H1 (cell line): ENCODE measurements around the gene MAP1LC3A. TPM values are rescaled to one million over a fixed set of nuclear protein-coding genes. Genes with fewer than 3 reads are reported as not detected.

Experiments
- CTCF ChIA-PET: fragments of 300-600 bp; sonication (Branson Sonifier 250); formaldehyde crosslinking; loops from one replicate; lab custom pipeline; 2021; ENCODE audit not compliant: partially characterized antibody; lab: Charles Lee
- POLR2A ChIA-PET: fragments of 300-600 bp; sonication (Branson Sonifier 250); formaldehyde crosslinking; loops from one replicate; lab custom pipeline; 2021; ENCODE audit warnings: inconsistent platforms; ENCODE audit not compliant: partially characterized antibody; lab: Charles Lee
- DNase-seq, 2 experiments: peaks; one replicate each; pipeline versions ENCODE4 v3.0.0 to v3.0.0-alpha.2; 2010 to 2022; ENCODE audit warnings: low spot score in 2 of 2, low read depth in 1 of 2, mixed read lengths in 1 of 2
- FAIRE-seq: peaks from 2 replicates; lab custom pipeline; 2011; peaks lifted over from hg19 to GRCh38; lab: Jason Lieb, UNC
- H2AFZ ChIP-seq: 2 replicates; pipeline ENCODE4 v1.8.1; 2012; ENCODE audit warnings: low read length, inconsistent platforms
- H2AK5ac ChIP-seq: 2 replicates; pipeline ENCODE4 v1.6.1; 2013; ENCODE audit warnings: low read depth, low read length
- H2BK120ac ChIP-seq: replicated peaks from 2 replicates; pipeline ENCODE3; 2013; ENCODE audit warnings: low read depth, low read length, inconsistent platforms
- H2BK12ac ChIP-seq: 2 replicates; pipeline ENCODE4 v1.6.1; 2013; ENCODE audit warnings: low read depth, low read length
- H2BK15ac ChIP-seq: 2 replicates; pipeline ENCODE4 v1.6.1; 2013; ENCODE audit warnings: low read length
- H2BK20ac ChIP-seq: 2 replicates; pipeline ENCODE4 v1.6.1; 2013; ENCODE audit warnings: low read length
- H2BK5ac ChIP-seq: 2 replicates; pipeline ENCODE4 v1.6.1; 2013; ENCODE audit warnings: low read depth, low read length
- H3K14ac ChIP-seq: 2 replicates; pipeline ENCODE4 v1.6.1; 2013; ENCODE audit warnings: inconsistent platforms; ENCODE audit not compliant: insufficient read length
- H3K18ac ChIP-seq: 2 replicates; pipeline ENCODE4 v1.6.1; 2013; ENCODE audit warnings: low read length; ENCODE audit errors: extremely low read depth
- H3K23ac ChIP-seq: 2 replicates; pipeline ENCODE4 v1.6.1; 2013; ENCODE audit warnings: inconsistent platforms; ENCODE audit not compliant: insufficient read length
- H3K23me2 ChIP-seq: 2 replicates; pipeline ENCODE4 v1.6.1; 2013; ENCODE audit warnings: low read depth, low read length
- H3K27ac ChIP-seq: 2 replicates; pipeline ENCODE4 v1.6.1; 2011; ENCODE audit warnings: low read depth, low read length, inconsistent platforms
- H3K27me3 ChIP-seq, 4 experiments: replicated peaks in 1 of 4; 1 replicate in 1 of 4; 2 replicates in 3 of 4; pipeline versions ENCODE4 v1.6.1 to v1.8.1; 2011 to 2013; ENCODE audit warnings: low read length in 3 of 4, mild to moderate bottlenecking in 3 of 4, inconsistent platforms in 2 of 4, mixed read lengths in 2 of 4, moderate library complexity in 1 of 4; ENCODE audit not compliant: control insufficient read depth in 3 of 4, insufficient read depth in 3 of 4; ENCODE audit errors: extremely low read depth in 1 of 4
- H3K36me3 ChIP-seq, 4 experiments: 2 replicates each; pipeline versions ENCODE4 v1.6.1 to v1.8.1; 2011 to 2013; ENCODE audit warnings: mild to moderate bottlenecking in 4 of 4, low read length in 3 of 4, moderate library complexity in 2 of 4, control low read depth in 1 of 4, inconsistent platforms in 1 of 4; ENCODE audit not compliant: insufficient read depth in 4 of 4, control insufficient read depth in 2 of 4
- H3K4ac ChIP-seq: replicated peaks from 2 replicates; pipeline ENCODE3; 2013; ENCODE audit warnings: low read length, low read depth, mixed read lengths, inconsistent platforms; ENCODE audit not compliant: insufficient read length
- H3K4me1 ChIP-seq, 4 experiments: replicated peaks in 1 of 4; 1 replicate in 1 of 4; 2 replicates in 3 of 4; pipeline versions ENCODE4 v1.6.1 to v1.8.1; 2011 to 2013; ENCODE audit warnings: low read length in 3 of 4, inconsistent platforms in 2 of 4, mixed read lengths in 1 of 4; ENCODE audit not compliant: insufficient read depth in 4 of 4, control insufficient read depth in 3 of 4
- H3K4me2 ChIP-seq, 2 experiments: 2 replicates each; pipeline versions ENCODE4 v1.6.1 to v1.8.1; 2011 to 2013; ENCODE audit warnings: low read depth in 2 of 2, low read length in 2 of 2, control low read depth in 1 of 2, inconsistent platforms in 1 of 2, mild to moderate bottlenecking in 1 of 2; ENCODE audit not compliant: insufficient read depth in 1 of 2
- H3K4me3 ChIP-seq, 4 experiments: fragments of 200-600, 300-600 bp in 1 of 4; sonication (generic), shearing (Covaris generic), sonication (Bioruptor Twin) in 1 of 4; 2 replicates each; pipeline versions ENCODE4 v1.5.1 to v1.8.1; 2011 to 2016; ENCODE audit warnings: low read length in 4 of 4, low read depth in 3 of 4, control low read depth in 2 of 4, inconsistent platforms in 2 of 4, mild to moderate bottlenecking in 2 of 4, mixed read lengths in 1 of 4, moderate library complexity in 1 of 4; ENCODE audit not compliant: insufficient read depth in 2 of 4; ENCODE audit errors: extremely low read depth in 1 of 4
- H3K56ac ChIP-seq: replicated peaks from 2 replicates; pipeline ENCODE3; 2013; ENCODE audit warnings: low read depth, mild to moderate bottlenecking, mixed read lengths, low read length, inconsistent platforms; ENCODE audit not compliant: insufficient read length
- H3K79me1 ChIP-seq: 2 replicates; pipeline ENCODE4 v1.6.1; 2013; ENCODE audit warnings: low read depth, low read length, control low read depth
- H3K79me2 ChIP-seq, 2 experiments: 2 replicates each; pipeline versions ENCODE4 v1.6.1 to v1.8.1; 2012 to 2013; ENCODE audit warnings: low read length in 2 of 2, mild to moderate bottlenecking in 2 of 2, inconsistent platforms in 1 of 2; ENCODE audit not compliant: insufficient read depth in 2 of 2, control insufficient read depth in 1 of 2
- H3K9ac ChIP-seq, 4 experiments: replicated peaks in 1 of 4; 1 replicate in 1 of 4; 2 replicates in 3 of 4; pipeline versions ENCODE4 v1.6.1 to v1.8.1; 2011 to 2013; ENCODE audit warnings: low read depth in 3 of 4, low read length in 3 of 4, control low read depth in 2 of 4, mild to moderate bottlenecking in 2 of 4, moderate library complexity in 2 of 4, inconsistent platforms in 1 of 4; ENCODE audit errors: extremely low read depth in 1 of 4
- H3K9me3 ChIP-seq, 2 experiments: 2 replicates each; pipeline versions ENCODE4 v1.6.1 to v1.8.1; 2012 to 2013; ENCODE audit warnings: mild to moderate bottlenecking in 2 of 2, moderate library complexity in 2 of 2, control low read depth in 1 of 2, inconsistent platforms in 1 of 2, low read depth in 1 of 2, low read length in 1 of 2, mixed read lengths in 1 of 2; ENCODE audit not compliant: insufficient read depth in 2 of 2
- H4K20me1 ChIP-seq, 2 experiments: replicated peaks in 1 of 2; 2 replicates each; pipeline versions ENCODE3 to v1.8.1; 2011 to 2013; ENCODE audit warnings: inconsistent platforms in 2 of 2, low read length in 2 of 2, mild to moderate bottlenecking in 1 of 2; ENCODE audit not compliant: insufficient read depth in 2 of 2, control insufficient read depth in 1 of 2
- H4K5ac ChIP-seq: 2 replicates; pipeline ENCODE4 v1.6.1; 2013; ENCODE audit warnings: low read length, low read depth, mixed read lengths, inconsistent platforms; ENCODE audit not compliant: insufficient read length
- H4K8ac ChIP-seq: 2 replicates; pipeline ENCODE4 v1.8.0; 2013; ENCODE audit warnings: mild to moderate bottlenecking, moderate library complexity, low read length, inconsistent platforms; ENCODE audit not compliant: insufficient read depth; ENCODE audit errors: extremely low read depth
- H4K91ac ChIP-seq: replicated peaks from 2 replicates; pipeline ENCODE3; 2013; ENCODE audit warnings: low read length, mixed read lengths, inconsistent platforms; ENCODE audit not compliant: insufficient read length
- JUND ChIP-seq: IDR thresholded peaks from 2 replicates; pipeline ENCODE4 v1.6.1; 2011; ENCODE audit warnings: mild to moderate bottlenecking, improper control_type of control experiment, low read length
- KDM1A ChIP-seq: fragments of 200-600, 300-600 bp; sonication (generic); IDR thresholded peaks from 2 replicates; pipeline ENCODE4 v1.7.1; 2016; ENCODE audit warnings: mild to moderate bottlenecking, low read length, borderline replicate concordance
- RBBP5 ChIP-seq: IDR thresholded peaks from 2 replicates; pipeline ENCODE4 v1.7.1; 2012; ENCODE audit warnings: low read depth, mild to moderate bottlenecking, inconsistent platforms, low read length, moderate library complexity, borderline replicate concordance
- WGBS, 2 experiments: shearing (Covaris generic) in 1 of 2; methylation state at CpG; one replicate each; pipeline versions ENCODE4 v1.1.6 to v1.1.7; 2013 to 2015; ENCODE audit warnings: low lambda C conversion rate in 2 of 2, mixed read lengths in 2 of 2, inconsistent platforms in 1 of 2, low coverage in 1 of 2, missing lambda C conversion rate in 1 of 2; ENCODE audit not compliant: insufficient replicate concordance in 2 of 2, insufficient coverage in 1 of 2, insufficient read length in 1 of 2; ENCODE audit errors: extremely low coverage in 1 of 2, missing lambda C conversion rate in 1 of 2; 5-methylcytosine and 5-hydroxymethylcytosine counted together
- polyA plus RNA-seq, 7 experiments: library from polyadenylated mRNA; depleted of rRNA in 3 of 7; stranded (reverse) in 5 of 7; unstranded in 2 of 7; fragments of >200 nt in 5 of 7; fragments of 200-250 nt in 2 of 7; gene quantifications; 1 replicate in 5 of 7; 2 replicates in 1 of 7; 4 replicates in 1 of 7; pipeline versions ENCODE4 v1.2.1 to v1.2.3, GENCODE V29; 2011 to 2013; ENCODE audit warnings: missing spikeins in 2 of 7, mixed read lengths in 2 of 7
- total RNA-seq: library from RNA; stranded (reverse); fragmentation: NEBNext Ultra II Directional; extraction: Animal tissue kit (Norgen Biotek cat#: 25700); gene quantifications from 2 replicates; pipeline ENCODE4 v1.2.1, GENCODE V29; 2021

MAP1LC3A gene
- total and polyA plus RNA-seq, 2 of the 8 experiments (the other 6 are each of a cell fraction or from before 2014, with no cell fraction given): 5.0 to 6.1 TPM

DNA sequence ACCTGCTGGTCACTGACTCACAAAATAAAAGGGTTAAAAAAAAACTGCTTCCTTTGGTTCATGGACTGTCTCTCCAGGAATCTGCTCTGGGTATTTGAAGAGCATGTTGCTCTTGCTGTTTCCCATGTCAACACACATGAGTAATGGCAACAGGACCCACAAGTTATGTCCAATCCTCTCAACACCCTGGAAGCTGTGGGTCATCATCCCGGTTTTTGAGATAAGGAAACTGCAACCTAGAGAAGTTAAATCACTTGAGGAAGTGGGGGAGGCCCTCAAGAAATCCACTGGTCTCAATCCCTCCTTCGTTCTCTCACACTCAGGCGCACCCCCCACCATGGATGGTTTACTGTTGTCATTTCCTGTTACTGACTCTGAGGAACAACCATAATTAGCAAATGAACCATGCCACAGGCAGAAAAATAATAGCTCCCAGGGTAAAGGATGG is 12.4 kb downstream of the MAP1LC3A start:
- FAIRE-seq (no peak), DNase-seq (no peak)
- Histone ChIP-seq H3K9me3 (no peaks in the 10 kb centered on the region), H3K27ac (no peak overlapping the region), H4K20me1 (peaks cover 0 to under 1% of the 10 kb centered on the region in 2 experiments), H3K56ac (no peak overlapping the region), H2BK15ac (no peak overlapping the region), H2BK20ac (no peak overlapping the region), H3K23me2 (no peaks in the 10 kb centered on the region), H2BK120ac (no peak overlapping the region), H3K36me3 (peaks cover 0 to 3% (median 0%) of the 10 kb centered on the region in 4 experiments; a peak in 1 of 8 replicates), H2BK5ac (no peak overlapping the region), H3K27me3 (no peaks in the 10 kb centered on the region; a peak in 1 of 7 replicates), H4K8ac (no peak overlapping the region), H3K4me2 (no peak overlapping the region), H2AK5ac (no peak overlapping the region), H2AFZ (no peak overlapping the region), H2BK12ac (no peak overlapping the region), H3K14ac (no peak overlapping the region), H3K23ac (no peak overlapping the region), H4K91ac (no peak overlapping the region), H3K4ac (no peak overlapping the region), H3K79me2 (no peaks in the 10 kb centered on the region), H3K9ac (no peak overlapping the region), H3K4me3 (no peak overlapping the region), H3K79me1 (0 out of 2 replicates have a peak, but pooled peaks cover under 1% of the 10 kb centered on the region), H3K4me1 (0 out of 7 replicates have a peak, but pooled peaks cover 0 to 4% (median 1%) of the 10 kb centered on the region in 4 experiments), H4K5ac (no peak overlapping the region), H3K18ac (no peak overlapping the region)
- ChIA-PET CTCF (interaction anchor here (0.9 to 1.8 kb wide), 3 partner anchors 9 to 21 kb away, joined by 3 to 8 read pairs (median 5); no protein-coding TSS in a partner anchor), POLR2A (interaction anchor here (0.7 to 1.8 kb wide), 2 partner anchors 11 to 134 kb away, joined by 3 to 5 read pairs; no protein-coding TSS in a partner anchor)
- WGBS, 2 experiments: 87% methylated on average over 3 of the region's 3 CpGs; no CpG with 5 or more reads in 1 of the 2 experiments
- TF ChIP-seq RBBP5: no peak
- no peak for TF ChIP-seq KDM1A
- no peak for TF ChIP-seq JUND
